OCI-LY1 (cell line): ENCODE measurements around the gene ASF1A.

Experiments
- CTCF ChIP-seq: fragments of 200-600 bp; sonication (generic), shearing (Covaris generic); IDR thresholded peaks from 2 replicates; pipeline ENCODE4 v1.5.1; 2017; ENCODE audit warnings: mild to moderate bottlenecking, antibody characterized with exemption, low read length, moderate library complexity, mixed read lengths
- EZH2 ChIP-seq: fragments of 200-600 bp; sonication (generic), shearing (Covaris generic); IDR thresholded peaks from 2 replicates; pipeline ENCODE4 v1.8.0; 2017; ENCODE audit warnings: borderline replicate concordance, mixed run types, mild to moderate bottlenecking, antibody characterized with exemption, low read length, moderate library complexity, mixed read lengths

GRCh38 chr6:118890997-118891790, 2.8 kb upstream of the ASF1A start:
- TF ChIP-seq CTCF: no peak
- no peak for TF ChIP-seq EZH2
